HG02970 (cell line): ENCODE measurements around the gene CTSW.
A peak's percentile ranks its signal among the peaks of the same experiment; 100 is the strongest.

Source experiments
- ATAC-seq: cut with Tn5 transposase; IDR thresholded peaks from one replicate; pipeline ENCODE4 v1.9.1; 2021; ENCODE audit warnings: mild to moderate bottlenecking, moderate library complexity, moderate number of reproducible peaks; ENCODE audit not compliant: unreplicated experiment, low FRiP score

CTSW gene

GRCh38 chr11:65898656-65899355 lies 19.2 kb downstream of the CTSW start:
- no peak for ATAC-seq

- ATAC-seq, result no peak
Observed at GRCh38 chr11:65899356-65900124, 19.9 kb downstream of the CTSW start.

- ATAC-seq, result peak; percentile 88
Observed at GRCh38 chr11:65900125-65900898, 20.7 kb downstream of the CTSW start, which contains the start of gene FOSL1. FOSL1 (minus strand) TSS chr11:65900388; CDS start chr11:65900339, 49 bp downstream.

DNA sequence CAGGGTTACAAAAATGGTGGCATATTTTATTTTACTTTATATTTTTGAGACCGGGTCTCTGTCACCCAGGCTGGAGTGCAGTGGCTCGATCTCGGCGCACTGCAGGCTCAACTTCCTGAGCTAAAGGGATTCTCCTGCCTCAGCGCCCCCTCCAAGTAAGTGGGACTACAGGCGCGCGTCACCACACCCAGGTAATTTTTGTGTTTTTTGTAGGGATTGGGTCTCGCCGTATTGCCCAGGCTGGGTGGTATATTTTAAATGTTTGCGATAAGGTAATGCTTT lies 21.2 kb downstream of the CTSW start:
- no peak for ATAC-seq

DNA sequence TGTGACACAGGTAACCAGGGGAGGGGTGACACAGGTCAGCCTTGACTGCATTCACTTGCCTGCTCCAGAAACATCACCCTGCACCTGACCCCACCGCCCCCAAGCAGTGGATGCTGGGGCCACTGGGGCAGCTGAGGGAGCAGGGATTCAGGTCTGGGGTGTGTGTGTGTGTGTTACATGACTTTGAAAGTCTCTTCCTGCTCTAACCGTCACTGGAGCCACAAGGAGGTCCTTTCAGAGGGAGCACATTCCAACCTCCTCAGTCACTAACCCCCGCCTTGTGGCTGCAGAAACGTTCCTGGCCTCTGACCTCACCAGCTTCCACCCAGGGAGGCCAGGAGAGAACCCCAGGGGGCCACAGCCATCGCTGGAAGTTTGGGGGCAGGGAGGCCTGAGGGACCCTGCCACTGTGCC lies 23.4 kb downstream of the CTSW start:
- no peak for ATAC-seq

- ATAC-seq, result no peak
Observed at GRCh38 chr11:65903715-65904114, 24.1 kb downstream of the CTSW start.

DNA sequence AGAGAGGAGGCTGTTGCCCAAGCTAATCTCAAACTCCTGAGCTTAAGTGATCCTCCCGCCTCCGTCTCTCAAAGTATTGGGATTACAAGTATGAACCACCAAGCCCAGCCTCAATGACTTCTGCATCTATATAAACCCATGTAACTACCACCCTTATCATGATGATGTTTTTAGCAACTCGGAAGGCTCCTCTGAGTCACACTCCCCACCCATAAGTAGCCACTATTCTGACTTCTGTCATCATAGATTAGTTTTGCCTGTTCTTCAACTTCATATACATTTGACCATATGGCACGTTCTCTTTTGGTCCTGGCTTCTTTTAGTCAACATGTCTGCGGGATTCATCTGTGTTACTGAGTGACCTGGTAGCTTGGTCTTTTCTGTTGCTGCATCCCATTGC lies 27.0 kb downstream of the CTSW start:
- no peak for ATAC-seq

DNA sequence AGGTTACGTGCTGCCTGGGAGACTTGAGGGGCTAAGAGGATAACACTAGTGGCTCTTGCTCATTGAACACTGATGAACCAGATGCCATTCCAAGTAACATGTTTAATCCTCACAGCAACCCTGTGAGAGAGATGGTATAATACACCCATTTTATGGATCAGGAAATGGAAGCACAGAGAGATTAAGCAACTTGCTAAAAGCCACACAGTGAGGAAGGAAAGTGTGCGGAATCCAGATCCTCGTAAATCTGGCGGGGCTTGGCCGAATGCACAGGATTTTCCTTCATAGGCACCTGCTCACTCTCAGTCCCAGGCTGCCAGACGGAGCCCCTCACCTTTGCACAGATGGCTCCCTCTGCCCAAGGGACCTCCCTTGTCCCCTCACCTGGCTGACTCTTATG lies 28.2 kb downstream of the CTSW start:
- no peak for ATAC-seq

GRCh38 chr11:65911682-65912568 lies 32.3 kb downstream of the CTSW start:
- ATAC-seq, result no peak

DNA sequence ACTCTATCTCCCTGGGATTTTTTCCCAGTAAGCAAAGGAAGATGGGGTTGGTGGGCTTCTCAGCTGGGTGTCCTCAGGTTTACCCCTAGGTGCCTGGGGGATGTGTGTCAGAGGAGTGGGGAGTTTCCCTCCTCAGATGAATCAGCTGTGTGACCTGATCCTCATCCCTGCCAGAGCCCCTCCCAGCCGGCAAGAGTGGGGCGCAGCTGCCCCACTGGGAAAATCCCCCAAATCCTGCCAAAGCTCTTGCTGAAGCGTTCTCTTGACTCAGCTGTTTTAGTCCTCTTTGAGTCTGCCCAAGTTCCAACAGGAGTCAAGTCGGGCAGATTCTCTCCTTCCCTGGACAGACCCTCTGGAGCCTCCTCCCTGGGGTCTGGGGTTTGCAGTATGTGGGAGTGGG lies 33.2 kb downstream of the CTSW start:
- ATAC-seq, result no peak

DNA sequence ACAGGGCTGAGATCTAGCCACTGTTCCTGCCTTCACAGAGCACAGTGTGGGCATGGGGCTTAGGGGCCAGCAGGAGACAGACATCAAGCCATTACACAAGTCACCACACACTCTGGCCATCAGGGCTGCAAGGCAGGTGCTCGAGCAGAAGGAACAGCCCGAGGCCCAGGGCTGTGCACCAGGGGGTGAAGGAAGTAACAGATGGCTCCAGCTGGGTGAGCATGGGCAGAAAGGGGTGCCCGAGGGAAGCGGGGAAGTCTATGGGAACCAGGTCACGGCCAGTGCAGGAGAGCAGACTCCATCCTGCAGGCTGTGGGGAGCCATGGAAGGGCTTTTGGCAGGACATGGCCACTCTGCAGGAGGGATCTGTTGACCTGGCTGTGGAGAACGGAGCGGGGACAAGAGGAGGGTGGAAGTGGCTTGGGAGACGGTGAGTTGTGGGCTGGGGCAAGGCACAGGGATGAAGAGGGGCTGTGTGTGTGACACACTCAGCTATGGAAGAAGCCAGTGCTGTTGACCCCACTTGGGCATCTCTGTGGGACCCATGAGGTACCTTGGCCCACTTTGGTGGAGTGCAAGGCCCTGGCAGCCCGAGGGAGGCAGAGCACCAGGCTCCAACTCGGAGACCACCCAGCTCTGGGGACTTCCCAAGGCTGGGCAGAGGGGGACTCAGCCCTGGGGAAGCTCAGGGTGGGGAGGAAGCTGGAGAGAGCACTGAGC lies 35.6 kb downstream of the CTSW start:
- no peak for ATAC-seq

DNA sequence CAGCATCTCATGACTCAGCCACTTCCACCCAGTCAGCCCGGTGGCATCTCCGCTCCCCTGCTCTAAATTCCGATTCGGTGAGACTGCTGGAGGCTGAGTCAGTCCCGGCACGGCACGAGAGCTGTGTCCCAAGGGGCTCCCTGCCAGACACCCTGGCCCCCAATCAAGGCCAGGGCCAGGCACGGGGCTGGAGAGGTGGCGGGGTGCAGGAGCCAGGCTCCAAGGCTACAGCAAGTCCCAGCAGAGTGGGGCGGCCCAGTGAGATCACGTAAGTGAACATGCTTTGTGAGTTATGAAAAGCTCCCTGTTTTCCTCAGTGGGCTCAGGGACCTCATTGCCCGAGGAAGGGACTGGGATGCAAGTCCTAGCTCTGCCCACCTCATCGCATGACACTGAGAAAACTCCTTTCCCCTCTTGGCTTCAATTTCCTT lies 36.2 kb downstream of the CTSW start:
- ATAC-seq, result no peak

DNA sequence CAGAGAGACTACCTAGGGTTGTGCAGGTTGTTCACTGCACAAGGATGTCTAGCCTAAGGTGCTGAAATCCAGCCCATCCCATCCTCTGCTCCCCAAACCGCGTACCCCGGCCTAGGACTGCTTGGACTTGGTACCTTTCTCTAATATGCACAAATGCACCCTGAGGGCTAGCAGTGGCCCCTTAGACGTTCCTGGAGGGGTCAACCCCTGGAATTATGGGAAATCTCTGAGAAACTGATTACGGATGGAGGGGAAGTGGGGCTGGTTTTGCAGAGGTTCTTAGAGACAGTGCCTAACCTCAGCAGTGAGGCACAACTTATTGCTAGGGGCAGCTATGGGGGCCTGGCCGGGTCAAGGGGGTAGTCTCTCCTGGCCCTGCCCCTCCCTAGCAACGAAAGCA lies 36.8 kb downstream of the CTSW start:
- no peak for ATAC-seq

DNA sequence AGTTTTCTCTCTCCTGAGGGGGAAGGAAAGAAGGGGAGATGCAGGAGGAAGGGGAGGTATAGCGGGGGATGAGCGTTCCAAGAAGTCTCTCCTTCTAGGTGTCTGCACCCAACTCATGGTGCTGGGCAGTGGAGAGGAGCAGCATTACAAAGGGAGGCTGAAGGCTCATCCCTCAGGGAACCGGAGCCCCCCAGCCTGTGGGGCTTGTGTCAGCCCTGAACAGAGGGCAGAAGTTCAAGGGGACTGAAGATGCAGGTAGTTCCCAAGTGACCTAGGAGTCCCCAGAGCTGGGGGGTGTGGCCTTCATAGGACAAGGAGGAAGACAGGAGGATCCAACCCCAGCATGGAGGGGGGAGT lies 37.4 kb downstream of the CTSW start:
- ATAC-seq, result no peak

DNA sequence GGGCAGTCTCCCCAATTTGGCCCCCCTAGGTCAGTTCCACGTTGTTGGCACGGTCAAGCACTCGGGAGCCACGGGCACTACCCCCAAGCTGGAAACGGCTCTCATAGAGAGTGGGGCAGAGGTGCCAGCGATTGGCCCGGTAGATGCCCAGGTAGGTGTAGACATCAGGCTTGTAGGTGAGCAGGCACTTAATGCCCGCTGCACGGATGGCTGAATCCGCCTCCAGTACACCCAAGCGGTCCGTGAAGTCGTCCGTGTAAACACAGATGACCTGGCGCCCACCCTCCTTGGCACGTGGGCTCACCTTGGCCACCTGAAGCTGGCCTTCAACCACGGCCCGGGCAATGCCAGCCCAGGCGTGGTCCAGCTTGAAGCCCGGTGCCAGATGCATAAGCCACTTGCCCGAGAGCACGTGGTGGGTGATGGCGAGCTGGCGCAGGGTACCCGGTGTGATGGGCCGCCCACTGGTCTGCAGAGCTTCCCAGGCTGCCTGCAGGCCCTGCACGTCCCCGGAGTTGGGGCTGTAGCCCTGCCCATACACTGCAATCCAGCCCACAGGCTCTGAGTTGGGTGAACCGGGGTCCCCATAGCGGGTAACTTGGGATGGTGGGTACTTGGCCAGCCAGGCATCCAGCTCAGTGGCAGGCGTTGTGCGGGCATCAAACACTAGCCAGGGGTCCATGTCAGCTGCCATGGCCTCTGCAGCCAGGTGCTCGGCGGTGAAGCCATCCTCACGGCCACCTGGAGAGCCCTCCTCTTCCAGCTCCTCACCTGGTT lies 38.0 kb downstream of the CTSW start:
- ATAC-seq, result no peak

GRCh38 chr11:65918211-65919140 lies 38.8 kb downstream of the CTSW start, which contains the start of gene C11orf68:
C11orf68 (minus strand) TSS chr11:65919062; CDS start chr11:65919031, 31 bp downstream.
- ATAC-seq, result peak; percentile 61

DNA sequence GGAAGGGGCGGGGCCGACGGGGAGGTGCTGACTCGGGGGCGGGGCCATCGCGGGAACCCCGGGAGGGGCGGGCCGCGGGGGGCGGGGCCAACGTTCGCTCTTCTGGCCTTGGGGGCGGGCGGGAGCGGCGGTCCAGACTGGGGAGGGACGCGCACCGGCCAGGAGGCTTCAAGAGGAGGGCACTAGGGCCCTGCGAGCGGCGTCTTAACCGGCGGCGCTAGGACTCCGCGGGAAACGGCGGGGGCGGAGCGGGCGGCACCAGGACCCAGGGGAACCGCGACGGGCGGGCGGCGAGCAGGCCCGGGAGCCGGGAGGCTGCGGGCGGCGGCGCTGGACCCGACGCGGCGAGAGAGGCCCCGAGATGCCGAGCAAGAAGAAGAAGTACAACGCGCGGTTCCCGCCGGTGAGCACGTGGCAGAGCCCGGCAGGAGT lies 39.5 kb downstream of the CTSW start, which contains the start of gene DRAP1:
TSS of gene DRAP1 (plus strand) at position 286 of the 432 bp plus-strand sequence. CDS start at position 362, 76 bp downstream.
- ATAC-seq, result peak; percentile 83
